Common myeloid progenitor, CD34-positive (primary cell): ENCODE measurements around the gene AZGP1.

Source experiments
- CTCF ChIA-PET: fragments of 350-600 bp; sonication (Branson Sonifier 250); formaldehyde crosslinking; loops from one replicate; lab custom pipeline; 2021; ENCODE audit warnings: antibody characterized with exemption; lab: Charles Lee
- POLR2A ChIA-PET: fragments of 350-600 bp; sonication (Branson Sonifier 250); formaldehyde crosslinking; loops from one replicate; lab custom pipeline; 2021; ENCODE audit warnings: antibody characterized with exemption; lab: Charles Lee
- DNase-seq, 3 donors: peaks; one replicate each; pipeline versions ENCODE4 v3.0.0 to v3.0.0-alpha.2; 2013
- H3K27ac ChIP-seq, 2 experiments: 1 replicate in 1 of 2; 2 replicates in 1 of 2; pipeline ENCODE4 v1.7.0; 2013; ENCODE audit warnings: inconsistent platforms in 2 of 2, low read length in 2 of 2, mild to moderate bottlenecking in 2 of 2, low read depth in 1 of 2, moderate library complexity in 1 of 2; ENCODE audit not compliant: severe bottlenecking in 2 of 2, insufficient read depth in 1 of 2, poor library complexity in 1 of 2
- H3K27me3 ChIP-seq, 5 experiments: replicated peaks in 2 of 5; 1 replicate in 3 of 5; 2 replicates in 2 of 5; pipeline versions ENCODE4 v1.6.1 to v1.7.0; 2013; ENCODE audit warnings: low read length in 4 of 5, mild to moderate bottlenecking in 2 of 5, moderate library complexity in 2 of 5, inconsistent platforms in 1 of 5; ENCODE audit not compliant: insufficient read depth in 5 of 5, control insufficient read depth in 4 of 5
- H3K36me3 ChIP-seq, 4 experiments: 1 replicate in 2 of 4; 2 replicates in 2 of 4; pipeline versions ENCODE4 v1.6.1 to v1.7.0; 2013; ENCODE audit warnings: low read length in 3 of 4, control low read depth in 1 of 4, mild to moderate bottlenecking in 1 of 4; ENCODE audit not compliant: control insufficient read depth in 4 of 4, insufficient read depth in 4 of 4
- H3K4me1 ChIP-seq, 4 experiments: 1 replicate in 3 of 4; 2 replicates in 1 of 4; pipeline versions ENCODE4 v1.6.1 to v1.7.1; 2013; ENCODE audit warnings: low read length in 3 of 4, mild to moderate bottlenecking in 3 of 4, control low read depth in 1 of 4, inconsistent platforms in 1 of 4, moderate library complexity in 1 of 4; ENCODE audit not compliant: control insufficient read depth in 4 of 4, insufficient read depth in 4 of 4; ENCODE audit errors: control extremely low read depth in 1 of 4
- H3K4me3 ChIP-seq, 7 experiments: 1 replicate in 4 of 7; 2 replicates in 3 of 7; pipeline versions ENCODE4 v1.5.1 to v1.7.0; 2013; ENCODE audit warnings: mild to moderate bottlenecking in 7 of 7, low read length in 6 of 7, moderate library complexity in 6 of 7, inconsistent platforms in 2 of 7, low read depth in 2 of 7, control low read depth in 1 of 7; ENCODE audit not compliant: insufficient read depth in 4 of 7, control insufficient read depth in 1 of 7; ENCODE audit errors: extremely low read depth in 1 of 7
- H3K9me3 ChIP-seq, 5 experiments: 1 replicate in 4 of 5; 2 replicates in 1 of 5; pipeline versions ENCODE4 v1.6.1 to v1.7.1; 2013; ENCODE audit warnings: low read length in 4 of 5, mild to moderate bottlenecking in 2 of 5, inconsistent platforms in 1 of 5, low read depth in 1 of 5, moderate library complexity in 1 of 5; ENCODE audit not compliant: control insufficient read depth in 4 of 5, insufficient read depth in 2 of 5; ENCODE audit errors: control extremely low read depth in 1 of 5
- WGBS: methylation state at CpG from one replicate; pipeline ENCODE4 v1.1.5; 2013; ENCODE audit not compliant: insufficient coverage; 5-methylcytosine and 5-hydroxymethylcytosine counted together

The AZGP1 gene

DNA sequence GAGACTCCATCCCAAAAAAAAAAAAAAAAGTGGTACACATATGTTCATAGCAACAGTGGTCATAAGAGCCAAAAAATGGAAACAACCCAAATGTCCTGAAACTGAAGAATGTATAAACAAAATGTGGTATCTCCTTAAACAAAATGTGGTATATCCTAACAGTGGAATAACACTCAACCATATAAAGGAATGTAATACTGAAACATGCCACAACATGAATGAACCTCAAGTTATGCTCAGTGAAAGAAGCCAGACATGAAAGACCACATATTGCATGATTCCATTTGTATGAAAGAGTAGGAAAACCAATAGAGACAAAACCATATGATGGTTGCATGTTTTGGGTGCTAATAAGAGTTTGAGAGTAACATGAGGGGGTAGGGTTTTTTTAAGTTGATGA lies 49.5 kb downstream of the AZGP1 start:
- H3K27ac ChIP-seq: no peak overlapping the region
- no peak for DNase-seq
- CTCF ChIA-PET: no interaction called here
- H3K4me3 ChIP-seq: no peak overlapping the region
- H3K27me3 ChIP-seq: peaks cover 0 to 4% (median 0%) of the 10 kb centered on the region in 5 experiments
- peaks cover 0 to under 1% (median 0%) of the 10 kb centered on the region in 5 experiments for H3K9me3 ChIP-seq
- POLR2A ChIA-PET: no interaction called here
- peaks cover 0 to 6% (median 3%) of the 10 kb centered on the region in 4 experiments for H3K36me3 ChIP-seq
- peaks cover 0 to 13% (median 8%) of the 10 kb centered on the region in 4 experiments for H3K4me1 ChIP-seq

DNA sequence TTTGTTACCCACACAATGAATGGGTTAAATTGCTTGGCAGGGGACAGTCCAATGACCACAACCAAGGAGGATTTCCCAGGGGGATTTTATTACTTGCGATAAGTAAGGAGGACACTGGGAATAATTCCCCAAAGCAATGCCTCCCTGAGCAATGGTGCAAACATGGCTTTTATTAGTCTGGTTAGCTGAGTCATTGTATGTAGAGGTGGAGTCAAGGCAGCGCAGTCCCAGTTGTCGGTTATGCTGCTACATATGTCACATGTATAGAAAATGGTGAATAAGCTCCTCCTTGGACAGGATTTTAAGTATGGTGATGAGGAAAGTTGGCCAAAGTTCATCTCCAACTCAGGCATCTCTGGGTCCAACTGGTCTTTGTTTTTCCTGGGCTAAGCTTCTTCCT lies 52.6 kb downstream of the AZGP1 start:
- Histone ChIP-seq H3K27me3 (peaks cover 0 to 4% (median 0%) of the 10 kb centered on the region in 5 experiments), H3K9me3 (peaks cover 0 to 5% (median 0%) of the 10 kb centered on the region in 5 experiments), H3K4me1 (peaks cover 5 to 14% (median 7%) of the 10 kb centered on the region in 4 experiments), H3K27ac (no peak overlapping the region), H3K36me3 (peaks cover 0 to 9% (median 4%) of the 10 kb centered on the region in 4 experiments), H3K4me3 (no peak overlapping the region)
- ChIA-PET POLR2A (no interaction called here), CTCF (interaction anchor here (2.5 to 13.3 kb wide), 2 partner anchors 9 to 67 kb away, joined by 9 to 213 read pairs; no protein-coding TSS in a partner anchor)
- WGBS: 88% methylated on average over 1 of the region's 3 CpGs
- DNase-seq: no peak

DNA sequence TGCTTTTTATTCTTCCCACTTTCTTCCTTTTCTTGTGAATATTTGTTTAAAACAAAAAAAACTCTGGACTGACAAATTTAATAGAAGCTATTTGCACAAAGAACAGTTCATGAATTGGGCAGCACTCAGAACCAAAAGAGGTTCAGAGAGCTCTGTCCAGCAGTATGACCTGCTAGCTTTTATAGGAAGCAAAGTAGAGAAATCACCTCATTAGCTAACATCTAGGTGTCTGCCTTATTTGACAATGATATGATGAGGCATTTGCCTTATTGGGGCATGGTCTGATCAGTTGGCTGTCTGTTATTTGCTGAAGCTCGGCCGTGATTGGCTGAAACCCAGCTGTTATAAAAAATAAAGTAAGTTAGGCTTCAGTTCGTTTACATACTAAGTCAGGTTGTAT lies 55.7 kb downstream of the AZGP1 start:
- Histone ChIP-seq H3K4me3 (peak overlapping the region in 6 of 7 experiments; percentile 80 to 96 (median 88)), H3K27ac (peak overlapping the region; percentile 77 to 90), H3K4me1 (peaks cover 11 to 33% (median 16%) of the 10 kb centered on the region in 4 experiments), H3K27me3 (no peaks in the 10 kb centered on the region), H3K36me3 (peaks cover 3 to 29% (median 12%) of the 10 kb centered on the region in 4 experiments), H3K9me3 (peaks cover 0 to 5% (median 0%) of the 10 kb centered on the region in 5 experiments)
- ChIA-PET POLR2A (interaction anchor here (0.8 to 1.1 kb wide), 3 partner anchors 87 to 416 kb away, joined by 3 to 4 read pairs (median 3); partner anchors contain the start of gene ZKSCAN5), CTCF (interaction anchor here (0.6 to 13.3 kb wide), 10 partner anchors 8 to 144 kb away, joined by 3 to 213 read pairs (median 4); partner anchors contain the start of gene GJC3)
- 100% methylated on average over 1 of the region's 3 CpGs for WGBS
- peak in 2 of 3 donors; percentile 55 to 69 for DNase-seq

- POLR2A ChIA-PET: interaction anchor here (0.6 to 1.1 kb wide), 5 partner anchors 86 to 1983 kb away, joined by 3 to 4 read pairs (median 3); partner anchors contain the start of genes MCM7 and ZKSCAN5
- H3K27ac ChIP-seq: peak overlapping the region; percentile 77 to 90
- no peaks in the 10 kb centered on the region for H3K27me3 ChIP-seq
- CTCF ChIA-PET: interaction anchor here (0.7 to 13.3 kb wide), 10 partner anchors 9 to 144 kb away, joined by 3 to 213 read pairs (median 4); partner anchors contain the start of gene GJC3
- peaks cover 3 to 29% (median 14%) of the 10 kb centered on the region in 4 experiments for H3K36me3 ChIP-seq
- DNase-seq: no peak
- H3K4me1 ChIP-seq: peaks cover 11 to 33% (median 16%) of the 10 kb centered on the region in 4 experiments
- WGBS: 40% methylated on average over 2 of the region's 4 CpGs
- peaks cover 0 to 5% (median 0%) of the 10 kb centered on the region in 5 experiments for H3K9me3 ChIP-seq
- peak overlapping the region; percentile 62 to 96 (median 86) for H3K4me3 ChIP-seq
Observed at GRCh38 chr7:99919814-99920112, 56.1 kb downstream of the AZGP1 start.

- H3K4me1 ChIP-seq: peaks cover 11 to 33% (median 16%) of the 10 kb centered on the region in 4 experiments
Observed at GRCh38 chr7:99918959-99919813, 56.6 kb downstream of the AZGP1 start, which contains the start of gene TRIM4. Gene TRIM4, minus strand, starts transcription at chr7:99919530. Its CDS starts 129 bp downstream, at chr7:99919401.

More at GRCh38 chr7:99918959-99919813, 56.6 kb downstream of the AZGP1 start, which contains the start of gene TRIM4:
- peak; percentile 86 to 95 (median 94) for DNase-seq
- ChIA-PET POLR2A (interaction anchor here (0.6 to 1.2 kb wide), 6 partner anchors 86 to 1983 kb away, joined by 3 to 5 read pairs (median 3); partner anchors contain the start of genes MCM7 and ZKSCAN5), CTCF (interaction anchor here (0.6 to 13.3 kb wide), 13 partner anchors 9 to 415 kb away, joined by 3 to 213 read pairs (median 5); partner anchors contain the start of genes GJC3 and ZKSCAN5)
- WGBS: 0% methylated on average over 80 of the region's 81 CpGs
- peaks cover 0 to 5% (median 0%) of the 10 kb centered on the region in 5 experiments for H3K9me3 ChIP-seq
- no peaks in the 10 kb centered on the region for H3K27me3 ChIP-seq
- peaks cover 4 to 29% (median 14%) of the 10 kb centered on the region in 4 experiments for H3K36me3 ChIP-seq
- H3K4me3 ChIP-seq: peak within 1 kb of the TSS; percentile 62 to 96 (median 86)
- peak within 1 kb of the TSS; percentile 77 to 90 for H3K27ac ChIP-seq
